GM12878 (cell line): ENCODE results near the gene RSRC1. TPM values are rescaled to one million over a fixed set of nuclear protein-coding genes. Genes with fewer than 3 reads are reported as not detected.

Source experiments
- ATAC-seq: fragments of 200-7000 bp; cut with Tn5 transposase; 3 replicates; pipeline ENCODE4 v1.9.1; 2020; ENCODE audit warnings: mild to moderate bottlenecking, moderate library complexity
- BruUV-seq: library from RNA; stranded (reverse); fragments of 400-500 nt; replicated peaks from 2 replicates; lab custom pipeline; 2021; lab: Mats Ljungman, UMichigan
- CTCF ChIA-PET: fragments of 300-600 bp; sonication (Branson Sonifier 250); formaldehyde crosslinking; extraction: SDS; loops from one replicate; lab custom pipeline; 2021; ENCODE audit warnings: inconsistent platforms; lab: Yijun Ruan, JAX
- POLR2A ChIA-PET: fragments of 350-600 bp; formaldehyde crosslinking; extraction: SDS; loops from one replicate; lab custom pipeline; 2021; ENCODE audit warnings: inconsistent platforms; lab: Charles Lee
- RAD21 ChIA-PET: fragments of 300-600 bp; sonication (Branson Sonifier 250); formaldehyde crosslinking; loops from one replicate; lab custom pipeline; 2023; ENCODE audit warnings: antibody characterized with exemption; ENCODE audit not compliant: unreplicated experiment; lab: Charles Lee
- SMC1A ChIA-PET: fragments of 300-600 bp; sonication (Branson Sonifier 250); formaldehyde crosslinking; loops from one replicate; lab custom pipeline; 2023; ENCODE audit not compliant: unreplicated experiment, uncharacterized antibody; lab: Charles Lee
- DNase-seq: peaks from one replicate; pipeline ENCODE4 v3.0.0-alpha.2; 2011; ENCODE audit warnings: low read depth, low spot score
- FAIRE-seq: peaks from 3 replicates; lab custom pipeline; 2011; peaks lifted over from hg19 to GRCh38; lab: Jason Lieb, UNC
- H2AFZ ChIP-seq: 2 replicates; pipeline ENCODE4 v1.6.0; 2011; ENCODE audit warnings: low read depth, low read length, control low read depth; ENCODE audit not compliant: control insufficient read depth
- H3K27ac ChIP-seq: 2 replicates; pipeline ENCODE4 v1.5.1; 2011; ENCODE audit warnings: control low read depth; ENCODE audit not compliant: control insufficient read depth, insufficient read depth
- H3K27me3 ChIP-seq, 2 experiments: replicated peaks in 1 of 2; 2 replicates each; pipeline versions ENCODE4 v1.6.0 to v1.6.1; 2011; ENCODE audit warnings: low read length in 1 of 2; ENCODE audit not compliant: control insufficient read depth in 2 of 2, insufficient read depth in 2 of 2
- H3K36me3 ChIP-seq, 2 experiments: 2 replicates each; pipeline ENCODE4 v1.5.1; 2011; ENCODE audit warnings: low read length in 1 of 2; ENCODE audit not compliant: control insufficient read depth in 2 of 2, insufficient read depth in 2 of 2
- H3K4me1 ChIP-seq: 2 replicates; pipeline ENCODE4 v1.6.1; 2011; ENCODE audit warnings: mild to moderate bottlenecking, low read length, moderate library complexity, mixed read lengths; ENCODE audit not compliant: control insufficient read depth, insufficient read depth
- H3K4me2 ChIP-seq: 2 replicates; pipeline ENCODE4 v1.6.0; 2011; ENCODE audit warnings: control low read depth; ENCODE audit not compliant: control insufficient read depth, insufficient read depth
- H3K4me3 ChIP-seq: fragments of 200-600 bp; sonication (generic); 2 replicates; pipeline ENCODE4 v1.5.1; 2016
- H3K79me2 ChIP-seq: 2 replicates; pipeline ENCODE4 v1.6.0; 2011; ENCODE audit warnings: low read length; ENCODE audit not compliant: control insufficient read depth, insufficient read depth
- H3K9ac ChIP-seq: 2 replicates; pipeline ENCODE4 v1.8.0; 2011; ENCODE audit warnings: low read length, control low read depth, mixed read lengths; ENCODE audit not compliant: control insufficient read depth, insufficient read depth
- H3K9me3 ChIP-seq: replicated peaks from 3 replicates; pipeline ENCODE4 v1.5.1; 2011; ENCODE audit warnings: mild to moderate bottlenecking, low read length; ENCODE audit not compliant: control insufficient read depth, insufficient read depth
- H4K20me1 ChIP-seq: 2 replicates; pipeline ENCODE4 v1.6.0; 2011; ENCODE audit not compliant: control insufficient read depth, insufficient read depth
- ASH2L ChIP-seq: fragments of 300-600, 200-600 bp; sonication (generic); IDR thresholded peaks from 2 replicates; pipeline ENCODE4 v1.6.1; 2017; ENCODE audit warnings: low read depth, mild to moderate bottlenecking, borderline replicate concordance
- ATF3 ChIP-seq: IDR thresholded peaks from 2 replicates; pipeline ENCODE4 v1.6.1; 2011; ENCODE audit warnings: low read depth, mild to moderate bottlenecking, low read length, moderate library complexity, borderline replicate concordance; ENCODE audit errors: extremely low read depth
- BHLHE40 ChIP-seq, 2 experiments: fragments of 450-650 bp in 1 of 2; IDR thresholded peaks; 2 replicates each; pipeline ENCODE4 v1.6.1; 2011 to 2017; ENCODE audit warnings: low read depth in 2 of 2, borderline replicate concordance in 1 of 2, improper control_type of control experiment in 1 of 2, low read length in 1 of 2, mild to moderate bottlenecking in 1 of 2
- CEBPZ ChIP-seq: fragments of 150-350 bp; IDR thresholded peaks from 2 replicates; pipeline ENCODE4 v1.6.1; 2016; ENCODE audit warnings: low read depth, low read length
- HDAC6 ChIP-seq: fragments of 200-600 bp; sonication (generic); IDR thresholded peaks from one replicate; pipeline ENCODE4 v1.8.0; 2017; ENCODE audit warnings: antibody characterized with exemption; ENCODE audit not compliant: unreplicated experiment
- JUND ChIP-seq: IDR thresholded peaks from 2 replicates; pipeline ENCODE4 v1.6.1; 2012; ENCODE audit warnings: low read depth, mild to moderate bottlenecking, low read length, improper control_type of control experiment, moderate library complexity
- MTA3 ChIP-seq: IDR thresholded peaks from 2 replicates; pipeline ENCODE4 v1.6.1; 2012; ENCODE audit warnings: low read length, inconsistent platforms, borderline replicate concordance
- POLR2AphosphoS2 ChIP-seq: IDR thresholded peaks from 2 replicates; pipeline ENCODE4 v1.6.1; 2011; ENCODE audit warnings: low read depth, mild to moderate bottlenecking, low read length, improper control_type of control experiment, moderate library complexity
- RFX5 ChIP-seq: IDR thresholded peaks from 2 replicates; pipeline ENCODE4 v1.6.1; 2011; ENCODE audit warnings: low read depth, low read length, improper control_type of control experiment
- RUNX3 ChIP-seq: IDR thresholded peaks from 2 replicates; pipeline ENCODE4 v1.6.1; 2012; ENCODE audit warnings: low read length, inconsistent platforms
- SIX5 ChIP-seq: IDR thresholded peaks from 2 replicates; pipeline ENCODE4 v1.6.1; 2011; ENCODE audit warnings: mild to moderate bottlenecking, low read depth, low read length, moderate library complexity; ENCODE audit not compliant: severe bottlenecking
- ZNF384 ChIP-seq: IDR thresholded peaks from 2 replicates; pipeline ENCODE4 v1.6.1; 2012; ENCODE audit warnings: low read depth, mild to moderate bottlenecking, low read length, improper control_type of control experiment, borderline replicate concordance
- in situ Hi-C: fragments of 300-500 bp; cut with MboI; formaldehyde crosslinking; loops from 9 replicates; pipeline ENCODE4 v1.14.3; 2018; ENCODE audit warnings: mixed read lengths
- intact Hi-C: fragments of 100-400 bp; cut with micrococcal nuclease; formaldehyde crosslinking; loops from one replicate; pipeline ENCODE4 v1.14.2; 2022; ENCODE audit not compliant: unreplicated experiment
- polyA plus RNA-seq, 11 experiments: library from polyadenylated mRNA; depleted of rRNA in 4 of 11; unstranded in 6 of 11; stranded (reverse) in 5 of 11; fragments of >200 nt; fragmentation: Nextera tagmentation in 4 of 11; fragmentation: Illumina TruSeq in 1 of 11; extraction: Ambion mirVana in 4 of 11; extraction: Trizol in 1 of 11; gene quantifications; 1 replicate in 1 of 11; 2 replicates in 10 of 11; pipeline versions ENCODE4 v1.2.1 to v1.2.3, GENCODE V29; 2011 to 2016; ENCODE audit warnings: inconsistent platforms in 2 of 11, missing spikeins in 2 of 11, low read depth in 1 of 11
- total RNA-seq, 4 experiments: library from RNA; depleted of rRNA in 3 of 4; stranded (reverse); fragments of >200 nt in 3 of 4; fragmentation: Illumina TruSeq in 1 of 4; extraction: Trizol in 1 of 4; gene quantifications; 2 replicates each; pipeline versions ENCODE4 v1.2.1 to v1.2.3, GENCODE V29; 2013 to 2021
- TF ChIP-seq, protein P1 (sequence below): fragments of 450-650 bp; conservative IDR thresholded peaks from 2 replicates; pipeline ENCODE4 v1.6.1; 2017; ENCODE audit warnings: mild to moderate bottlenecking, moderate library complexity
- TF ChIP-seq, protein P2 (sequence below): fragments of 450-650 bp; IDR thresholded peaks from 2 replicates; pipeline ENCODE4 v1.6.1; 2018; ENCODE audit warnings: borderline replicate concordance, mild to moderate bottlenecking; ENCODE audit not compliant: partially characterized antibody

RSRC1 gene
- total and polyA plus RNA-seq, 10 of the 15 experiments (the other 5 are each of a cell fraction or from before 2014, with no cell fraction given) = 16.4 to 85.9 (median 42.0) TPM

DNA sequence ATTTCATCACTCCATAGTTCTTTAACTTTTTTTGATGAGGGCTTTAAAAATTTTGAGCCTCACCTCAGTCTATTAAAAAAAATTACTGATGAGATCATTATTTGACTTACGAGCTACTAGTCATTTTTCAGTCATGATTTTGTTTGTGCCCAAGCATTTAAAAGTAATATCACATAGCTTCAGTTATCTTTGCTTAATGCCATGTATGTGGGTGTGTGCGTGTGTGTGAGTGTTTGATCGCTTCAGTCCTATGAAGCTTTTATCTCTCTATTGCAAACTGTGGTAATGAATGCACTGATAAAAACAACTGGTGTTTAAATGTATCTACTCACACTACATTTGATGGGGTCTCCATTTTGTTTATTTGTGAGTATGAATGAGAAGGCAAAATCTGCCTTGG is 49.8 kb downstream of the RSRC1 start (continued):
- TF ChIP-seq CEBPZ = no peak

DNA sequence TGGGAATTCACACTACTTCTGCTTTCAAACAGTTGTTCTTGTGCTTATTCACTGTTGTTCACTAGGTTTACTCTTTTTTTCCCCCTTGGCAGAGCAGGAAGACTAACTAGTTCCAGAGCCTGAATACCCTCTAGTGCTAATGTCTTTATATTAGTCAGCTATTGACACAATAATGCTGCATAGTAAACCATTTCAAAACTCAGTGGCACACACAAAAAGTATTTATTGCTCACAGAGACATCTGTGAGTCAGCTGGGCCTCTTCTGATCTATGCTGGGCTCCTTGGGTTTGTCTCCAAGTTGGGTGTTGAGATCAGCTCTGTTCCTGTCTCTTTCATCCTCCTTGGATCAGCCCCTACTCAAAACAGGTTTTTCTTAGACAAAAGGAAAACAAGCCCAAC is 51.1 kb downstream of the RSRC1 start:
- Histone ChIP-seq H3K27ac (no peak overlapping the region), H3K27me3 (no peaks in the 10 kb centered on the region), H3K4me3 (no peak overlapping the region), H3K9ac (no peak overlapping the region), H2AFZ (no peak overlapping the region), H4K20me1 (no peaks in the 10 kb centered on the region), H3K36me3 (no peaks in the 10 kb centered on the region), H3K4me2 (no peak overlapping the region), H3K9me3 (no peaks in the 10 kb centered on the region), H3K4me1 (no peaks in the 10 kb centered on the region), H3K79me2 (no peaks in the 10 kb centered on the region)
- CTCF ChIA-PET = interaction anchor here (0.9 to 2.4 kb wide), 2 partner anchors 109 to 274 kb away, joined by 3 to 6 read pairs; no protein-coding TSS in a partner anchor
- DNase-seq = no peak
- RAD21 ChIA-PET = no interaction called here
- FAIRE-seq = no peak
- no TSS peak for BruUV-seq
- POLR2A ChIA-PET = interaction anchor here (0.6 kb wide), 1 partner anchor 33 kb away, joined by 6 read pairs; no protein-coding TSS in a partner anchor
- in situ Hi-C loops = no loop called here
- SMC1A ChIA-PET = interaction anchor here (1.1 to 2.6 kb wide), 4 partner anchors 8 to 52 kb away, joined by 3 to 8 read pairs (median 5); no protein-coding TSS in a partner anchor
- intact Hi-C loops = no loop called here
- ATAC-seq = no peak
- TF ChIP-seq HDAC6 (no peak), RUNX3 (no peak), RFX5 (no peak), MTA3 (no peak), SIX5 (no peak), ASH2L (no peak), POLR2AphosphoS2 (no peak), ATF3 (no peak), BHLHE40 (IDR thresholded peaks at IDR 0.05; ENCODE audit: borderline replicate concordance in 1 of 2, low read depth in 2 of 2, low read length in 1 of 2) (no peak), ZNF384 (no peak), JUND (no peak)
- TF ChIP-seq, protein P1, sequence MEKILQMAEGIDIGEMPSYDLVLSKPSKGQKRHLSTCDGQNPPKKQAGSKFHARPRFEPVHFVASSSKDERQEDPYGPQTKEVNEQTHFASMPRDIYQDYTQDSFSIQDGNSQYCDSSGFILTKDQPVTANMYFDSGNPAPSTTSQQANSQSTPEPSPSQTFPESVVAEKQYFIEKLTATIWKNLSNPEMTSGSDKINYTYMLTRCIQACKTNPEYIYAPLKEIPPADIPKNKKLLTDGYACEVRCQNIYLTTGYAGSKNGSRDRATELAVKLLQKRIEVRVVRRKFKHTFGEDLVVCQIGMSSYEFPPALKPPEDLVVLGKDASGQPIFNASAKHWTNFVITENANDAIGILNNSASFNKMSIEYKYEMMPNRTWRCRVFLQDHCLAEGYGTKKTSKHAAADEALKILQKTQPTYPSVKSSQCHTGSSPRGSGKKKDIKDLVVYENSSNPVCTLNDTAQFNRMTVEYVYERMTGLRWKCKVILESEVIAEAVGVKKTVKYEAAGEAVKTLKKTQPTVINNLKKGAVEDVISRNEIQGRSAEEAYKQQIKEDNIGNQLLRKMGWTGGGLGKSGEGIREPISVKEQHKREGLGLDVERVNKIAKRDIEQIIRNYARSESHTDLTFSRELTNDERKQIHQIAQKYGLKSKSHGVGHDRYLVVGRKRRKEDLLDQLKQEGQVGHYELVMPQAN = no peak
- TF ChIP-seq, protein P2, sequence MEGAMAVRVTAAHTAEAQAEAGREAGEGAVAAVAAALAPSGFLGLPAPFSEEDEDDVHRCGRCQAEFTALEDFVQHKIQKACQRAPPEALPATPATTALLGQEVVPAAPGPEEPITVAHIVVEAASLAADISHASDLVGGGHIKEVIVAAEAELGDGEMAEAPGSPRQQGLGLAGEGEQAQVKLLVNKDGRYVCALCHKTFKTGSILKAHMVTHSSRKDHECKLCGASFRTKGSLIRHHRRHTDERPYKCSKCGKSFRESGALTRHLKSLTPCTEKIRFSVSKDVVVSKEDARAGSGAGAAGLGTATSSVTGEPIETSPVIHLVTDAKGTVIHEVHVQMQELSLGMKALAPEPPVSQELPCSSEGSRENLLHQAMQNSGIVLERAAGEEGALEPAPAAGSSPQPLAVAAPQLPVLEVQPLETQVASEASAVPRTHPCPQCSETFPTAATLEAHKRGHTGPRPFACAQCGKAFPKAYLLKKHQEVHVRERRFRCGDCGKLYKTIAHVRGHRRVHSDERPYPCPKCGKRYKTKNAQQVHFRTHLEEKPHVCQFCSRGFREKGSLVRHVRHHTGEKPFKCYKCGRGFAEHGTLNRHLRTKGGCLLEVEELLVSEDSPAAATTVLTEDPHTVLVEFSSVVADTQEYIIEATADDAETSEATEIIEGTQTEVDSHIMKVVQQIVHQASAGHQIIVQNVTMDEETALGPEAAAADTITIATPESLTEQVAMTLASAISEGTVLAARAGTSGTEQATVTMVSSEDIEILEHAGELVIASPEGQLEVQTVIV = no peak
